K562 (cell line): ENCODE data around the gene RRAD. TPM values are rescaled to one million over a fixed set of nuclear protein-coding genes. Genes with fewer than 3 reads are reported as not detected.
A peak's percentile ranks its signal among the peaks of the same experiment; 100 is the strongest.

ENCODE experiments used
- AFF1 ChIP-seq, 2 experiments: fragments of 450-650 bp; IDR thresholded peaks; 2 replicates each; pipeline ENCODE4 v1.6.1; 2018; ENCODE audit warnings: mild to moderate bottlenecking in 2 of 2, low read depth in 1 of 2; ENCODE audit not compliant: partially characterized antibody in 2 of 2
- BRF1 ChIP-seq: IDR thresholded peaks from 3 replicates; pipeline ENCODE4 v1.6.1; 2011; ENCODE audit warnings: borderline replicate concordance, mild to moderate bottlenecking; ENCODE audit not compliant: insufficient read length; ENCODE audit errors: extremely low read depth
- CCNT2 ChIP-seq: IDR thresholded peaks from 2 replicates; pipeline ENCODE4 v1.6.1; 2011; ENCODE audit warnings: borderline replicate concordance, low read depth, mild to moderate bottlenecking, moderate library complexity, mixed read lengths, low read length; ENCODE audit not compliant: insufficient read length; ENCODE audit errors: extremely low read depth
- FOXJ2 ChIP-seq: fragments of 200-800 bp; sonication (Bioruptor generic); IDR thresholded peaks from 2 replicates; pipeline ENCODE4 v1.6.1; 2016; ENCODE audit warnings: missing genetic modification characterization, missing compliant biosample characterization
- HDAC2 ChIP-seq: fragments of 450-650 bp; IDR thresholded peaks from 2 replicates; pipeline ENCODE4 v1.6.1; 2016; ENCODE audit warnings: mild to moderate bottlenecking
- LEF1 ChIP-seq: fragments of 450-650 bp; IDR thresholded peaks from 2 replicates; pipeline ENCODE4 v1.6.1; 2016; ENCODE audit warnings: mild to moderate bottlenecking
- MEF2D ChIP-seq: conservative IDR thresholded peaks from 2 replicates; pipeline ENCODE4 v1.6.1; 2016; ENCODE audit warnings: low read depth, missing genetic modification characterization, missing compliant biosample characterization
- NR2C2 ChIP-seq, 2 experiments: fragments of 200-800 bp in 1 of 2; sonication (Bioruptor generic) in 1 of 2; sonication (generic) in 1 of 2; formaldehyde crosslinking in 1 of 2; IDR thresholded peaks; 2 replicates each; pipeline versions ENCODE4 v1.6.1 to v1.8.0; 2016 to 2022; ENCODE audit warnings: mild to moderate bottlenecking in 1 of 2, missing compliant biosample characterization in 1 of 2, missing genetic modification characterization in 1 of 2, missing genetic modification reagents in 1 of 2
- PBX2 ChIP-seq, 2 experiments: IDR thresholded peaks in 1 of 2; conservative IDR thresholded peaks in 1 of 2; 2 replicates each; pipeline ENCODE4 v1.6.1; 2016; ENCODE audit warnings: low read depth in 2 of 2, mild to moderate bottlenecking in 1 of 2, missing compliant biosample characterization in 1 of 2, missing genetic modification characterization in 1 of 2, moderate library complexity in 1 of 2
- PTRF ChIP-seq: fragments of 450-650 bp; IDR thresholded peaks from 2 replicates; pipeline ENCODE4 v1.6.1; 2016; ENCODE audit warnings: mild to moderate bottlenecking, missing genetic modification characterization, missing compliant biosample characterization
- RFX7 ChIP-seq: fragments of 250-450 bp; sonication (Bioruptor Pico); IDR thresholded peaks from 2 replicates; pipeline ENCODE4 v1.5.1; 2021; ENCODE audit warnings: mild to moderate bottlenecking
- SP1 ChIP-seq: sonication (generic); formaldehyde crosslinking; IDR thresholded peaks from 2 replicates; pipeline ENCODE4 v1.8.1; 2022; ENCODE audit warnings: mild to moderate bottlenecking, missing genetic modification reagents
- THRAP3 ChIP-seq: fragments of 450-650 bp; IDR thresholded peaks from 2 replicates; pipeline ENCODE4 v1.6.1; 2016; ENCODE audit warnings: mild to moderate bottlenecking, inconsistent platforms, borderline replicate concordance
- ZBTB49 ChIP-seq: sonication (generic); formaldehyde crosslinking; IDR thresholded peaks from 2 replicates; pipeline ENCODE4 v1.8.0; 2022; ENCODE audit warnings: missing genetic modification reagents, mild to moderate bottlenecking, borderline replicate concordance
- ZNF175 ChIP-seq: fragments of 200-800 bp; sonication (Bioruptor generic); IDR thresholded peaks from 2 replicates; pipeline ENCODE4 v1.6.1; 2016; ENCODE audit warnings: low read depth, mild to moderate bottlenecking, missing genetic modification characterization, missing compliant biosample characterization
- ZNF224 ChIP-seq: sonication (generic); formaldehyde crosslinking; IDR thresholded peaks from 2 replicates; pipeline ENCODE4 v1.8.0; 2022; ENCODE audit warnings: mild to moderate bottlenecking, missing genetic modification reagents
- polyA plus RNA-seq, 8 experiments: library from polyadenylated mRNA; depleted of rRNA in 4 of 8; stranded (reverse) in 5 of 8; unstranded in 3 of 8; fragments of >200 nt; fragmentation: Nextera tagmentation in 2 of 8; fragmentation: Illumina TruSeq in 1 of 8; extraction: Ambion mirVana in 2 of 8; extraction: Trizol in 1 of 8; gene quantifications; 2 replicates each; pipeline versions ENCODE4 v1.2.1 to v1.2.3, GENCODE V29; 2011 to 2014; ENCODE audit warnings: inconsistent platforms in 1 of 8, missing spikeins in 1 of 8
- total RNA-seq, 7 experiments: library from RNA; depleted of rRNA in 6 of 7; stranded (reverse); fragments of >200 nt in 6 of 7; fragmentation: Illumina TruSeq in 2 of 7; extraction: Trizol in 2 of 7; gene quantifications; 2 replicates each; pipeline versions ENCODE4 v1.2.1 to v1.2.3, GENCODE V29; 2011 to 2021; ENCODE audit warnings: low replicate concordance in 1 of 7

RRAD gene
- total and polyA plus RNA-seq, 9 of the 15 experiments (the other 6 are each of a cell fraction or from before 2014, with no cell fraction given) = 0.09 to 0.20 (median 0.13) TPM; not detected in 5

GRCh38 chr16:66905633-66906539 is 19.4 kb downstream of the RRAD start (continued):
- TF ChIP-seq PBX2 (CRISPR knock-in tag; IDR thresholded peaks at IDR 0.05; ENCODE audit: low read depth) = no peak
- peak; percentile 81 for TF ChIP-seq PBX2 (tag; conservative IDR thresholded peaks at IDR 0.05; ENCODE audit: low read depth)
- peak; percentile 48; the same call in 1 of the 2 replicates for TF ChIP-seq HDAC2
- peak; percentile 83 for TF ChIP-seq FOXJ2
- no peak for TF ChIP-seq ZBTB49
- TF ChIP-seq THRAP3 = no peak
- no peak for TF ChIP-seq CCNT2
- TF ChIP-seq ZNF175 = no peak
- TF ChIP-seq NR2C2 (CRISPR knock-in tag; IDR thresholded peaks at IDR 0.05) = no peak
- TF ChIP-seq NR2C2 (tag; IDR thresholded peaks at IDR 0.05) = no peak
- no peak for TF ChIP-seq PTRF (tag)
- TF ChIP-seq BRF1 = no peak
- TF ChIP-seq ZNF224 = peak; percentile 8; the same call in 1 of the 2 replicates
- no peak for TF ChIP-seq LEF1
- 0 out of 2 replicates have a peak, but pooled peaks have one; percentile 22 for TF ChIP-seq SP1 (CRISPR knock-in tag)
- TF ChIP-seq AFF1 (IDR thresholded peaks at IDR 0.05; ENCODE audit: low read depth in 1 of 2, partially characterized antibody in 2 of 2) = no peak
- no peak for TF ChIP-seq RFX7 (CRISPR knock-in tag)
- no peak for TF ChIP-seq MEF2D (tag)
